CD4-positive, alpha-beta T cell treated with Interleukin-4 for 1 hour (primary cell): ENCODE data around the gene FOS.

Experiments
- DNase-seq, 2 donors: peaks; one replicate each; pipeline ENCODE4 v3.0.0-alpha.2; 2020 to 2022

FOS gene

DNA sequence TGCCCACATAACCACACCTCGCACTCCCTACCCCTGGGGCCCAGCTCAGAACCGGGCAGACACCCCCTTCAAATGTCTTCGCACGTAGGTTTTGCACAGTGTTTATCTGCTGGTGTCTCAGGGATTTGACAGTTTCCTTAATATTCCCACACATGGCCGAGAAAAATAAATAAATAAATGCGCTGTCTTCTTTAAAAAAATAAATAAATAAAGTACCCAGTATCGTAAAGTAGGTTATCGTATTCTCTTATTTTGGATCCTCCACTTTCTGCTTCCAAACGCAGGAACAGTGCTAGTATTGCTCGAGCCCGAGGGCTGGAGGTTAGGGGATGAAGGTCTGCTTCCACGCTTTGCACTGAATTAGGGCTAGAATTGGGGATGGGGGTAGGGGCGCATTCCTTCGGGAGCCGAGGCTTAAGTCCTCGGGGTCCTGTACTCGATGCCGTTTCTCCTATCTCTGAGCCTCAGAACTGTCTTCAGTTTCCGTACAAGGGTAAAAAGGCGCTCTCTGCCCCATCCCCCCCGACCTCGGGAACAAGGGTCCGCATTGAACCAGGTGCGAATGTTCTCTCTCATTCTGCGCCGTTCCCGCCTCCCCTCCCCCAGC is 710 bp upstream of the FOS start:
- peak in 1 of 2 donors; percentile 71 for DNase-seq

DNA sequence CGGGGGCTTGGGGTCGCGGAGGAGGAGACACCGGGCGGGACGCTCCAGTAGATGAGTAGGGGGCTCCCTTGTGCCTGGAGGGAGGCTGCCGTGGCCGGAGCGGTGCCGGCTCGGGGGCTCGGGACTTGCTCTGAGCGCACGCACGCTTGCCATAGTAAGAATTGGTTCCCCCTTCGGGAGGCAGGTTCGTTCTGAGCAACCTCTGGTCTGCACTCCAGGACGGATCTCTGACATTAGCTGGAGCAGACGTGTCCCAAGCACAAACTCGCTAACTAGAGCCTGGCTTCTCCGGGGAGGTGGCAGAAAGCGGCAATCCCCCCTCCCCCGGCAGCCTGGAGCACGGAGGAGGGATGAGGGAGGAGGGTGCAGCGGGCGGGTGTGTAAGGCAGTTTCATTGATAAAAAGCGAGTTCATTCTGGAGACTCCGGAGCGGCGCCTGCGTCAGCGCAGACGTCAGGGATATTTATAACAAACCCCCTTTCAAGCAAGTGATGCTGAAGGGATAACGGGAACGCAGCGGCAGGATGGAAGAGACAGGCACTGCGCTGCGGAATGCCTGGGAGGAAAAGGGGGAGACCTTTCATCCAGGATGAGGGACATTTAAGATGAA is 630 bp downstream of the FOS start:
- DNase-seq: peak; percentile 67 to 74

GRCh38 chr14:75279763-75280290 is 1.2 kb downstream of the FOS start:
- DNase-seq: peak; percentile 45 to 57

- DNase-seq: peak; percentile 34 to 51
Measured at GRCh38 chr14:75280291-75280830, 1.7 kb downstream of the FOS start.

- peak; percentile 66 to 79 for DNase-seq
Measured at GRCh38 chr14:75280831-75281653, 2.4 kb downstream of the FOS start.

- DNase-seq: peak in 1 of 2 donors; percentile 78
Measured at GRCh38 chr14:75281654-75282019, 3.0 kb downstream of the FOS start.

- peak; percentile 83 to 91 for DNase-seq
Measured at GRCh38 chr14:75282170-75282554, 3.5 kb downstream of the FOS start.

DNA sequence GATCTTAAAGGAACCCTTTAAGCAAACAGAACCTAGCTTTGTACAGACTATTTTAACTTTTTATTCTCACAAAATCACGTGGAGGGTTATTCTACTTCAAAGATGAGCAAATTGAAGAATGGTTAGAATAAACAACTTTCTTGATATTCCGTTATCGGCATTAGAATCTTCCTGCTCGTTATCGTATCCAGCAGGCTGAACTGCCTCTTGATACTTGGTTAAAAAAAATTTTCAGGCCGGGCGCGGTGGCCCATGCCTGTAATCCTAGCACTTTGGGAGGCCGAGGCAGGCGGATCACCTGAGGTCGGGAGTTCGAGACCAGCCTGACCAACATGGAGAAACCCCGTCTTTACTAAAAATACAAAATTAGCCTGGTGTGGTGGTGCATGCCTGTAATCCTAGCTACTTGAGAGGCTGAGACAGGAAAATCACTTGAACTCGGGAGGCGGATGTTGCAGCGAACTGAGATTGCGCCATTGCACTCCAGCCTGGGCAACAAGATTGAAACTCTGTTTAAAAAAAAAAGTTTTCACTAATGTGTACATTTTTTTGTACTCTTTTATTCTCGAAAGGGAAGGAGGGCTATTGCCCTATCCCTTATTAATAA is 4.0 kb downstream of the FOS start:
- peak in 1 of 2 donors; percentile 89 for DNase-seq

DNA sequence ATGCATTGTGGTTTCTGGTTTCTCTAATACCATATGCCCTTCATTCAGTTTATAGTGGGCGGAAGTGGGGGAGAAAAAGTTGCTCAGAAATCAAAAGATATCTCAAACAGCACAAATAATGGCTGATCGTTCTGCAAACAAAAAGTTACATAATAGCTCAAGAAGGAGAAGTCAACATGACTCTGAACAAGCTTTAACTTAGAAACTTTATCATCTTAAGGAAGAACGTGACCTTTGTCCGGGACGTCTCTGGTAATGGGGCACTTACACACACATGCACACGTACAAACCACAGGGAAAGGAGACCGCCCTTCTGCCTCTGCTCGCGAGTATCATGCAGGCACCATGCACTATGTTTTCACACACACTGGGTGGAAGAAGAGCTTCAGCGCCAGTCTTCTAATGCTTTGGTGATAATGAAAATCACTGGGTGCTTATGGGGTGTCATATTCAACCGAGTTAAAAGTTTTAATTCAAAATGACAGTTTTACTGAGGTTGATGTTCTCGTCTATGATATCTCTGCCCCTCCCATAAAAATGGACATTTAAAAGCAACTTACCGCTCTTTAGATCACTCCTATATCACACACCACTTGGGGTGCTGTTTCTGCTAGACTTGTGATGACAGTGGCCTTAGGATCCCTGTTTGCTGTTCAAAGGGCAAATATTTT is 4.7 kb downstream of the FOS start:
- DNase-seq: peak; percentile 83 to 86

- peak; percentile 72 to 76 for DNase-seq
Measured at GRCh38 chr14:75283833-75284563, 5.4 kb downstream of the FOS start.

GRCh38 chr14:75285331-75285730 is 6.7 kb downstream of the FOS start:
- DNase-seq: no peak

GRCh38 chr14:75286313-75286712 is 7.7 kb downstream of the FOS start:
- DNase-seq: no peak

DNA sequence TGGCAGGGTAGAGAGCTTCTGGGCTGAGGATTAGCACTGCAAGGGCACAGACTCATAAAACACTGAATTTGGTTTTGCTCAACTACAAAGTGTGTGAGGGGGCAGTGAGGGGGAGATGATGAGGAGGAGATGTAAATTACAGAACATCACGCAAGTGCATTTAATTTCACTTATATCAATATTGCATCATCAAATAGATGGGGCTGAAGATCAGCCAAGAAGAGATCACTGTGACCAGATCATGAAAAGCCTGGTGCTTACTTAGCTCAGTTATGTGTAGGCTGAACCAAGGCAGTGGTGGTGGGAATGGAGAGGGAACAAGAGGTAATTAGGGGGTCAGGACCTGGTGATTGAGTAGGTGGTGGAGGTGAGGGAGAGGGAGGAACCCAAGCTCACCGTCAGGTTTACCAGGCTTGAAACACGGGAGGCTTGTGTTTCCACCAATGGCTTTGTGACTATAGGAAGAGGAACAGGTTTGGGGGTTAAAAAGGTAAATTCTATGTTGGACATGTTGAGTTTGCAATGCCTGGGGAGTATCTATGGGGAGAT is 11.3 kb downstream of the FOS start:
- no peak for DNase-seq

- no peak for DNase-seq
Measured at GRCh38 chr14:75290851-75291250, 12.2 kb downstream of the FOS start.

GRCh38 chr14:75291331-75291730 is 12.7 kb downstream of the FOS start:
- DNase-seq: no peak

- no peak for DNase-seq
Measured at GRCh38 chr14:75292101-75292563, 13.5 kb downstream of the FOS start.

- no peak for DNase-seq
Measured at GRCh38 chr14:75292886-75293285, 14.3 kb downstream of the FOS start.

DNA sequence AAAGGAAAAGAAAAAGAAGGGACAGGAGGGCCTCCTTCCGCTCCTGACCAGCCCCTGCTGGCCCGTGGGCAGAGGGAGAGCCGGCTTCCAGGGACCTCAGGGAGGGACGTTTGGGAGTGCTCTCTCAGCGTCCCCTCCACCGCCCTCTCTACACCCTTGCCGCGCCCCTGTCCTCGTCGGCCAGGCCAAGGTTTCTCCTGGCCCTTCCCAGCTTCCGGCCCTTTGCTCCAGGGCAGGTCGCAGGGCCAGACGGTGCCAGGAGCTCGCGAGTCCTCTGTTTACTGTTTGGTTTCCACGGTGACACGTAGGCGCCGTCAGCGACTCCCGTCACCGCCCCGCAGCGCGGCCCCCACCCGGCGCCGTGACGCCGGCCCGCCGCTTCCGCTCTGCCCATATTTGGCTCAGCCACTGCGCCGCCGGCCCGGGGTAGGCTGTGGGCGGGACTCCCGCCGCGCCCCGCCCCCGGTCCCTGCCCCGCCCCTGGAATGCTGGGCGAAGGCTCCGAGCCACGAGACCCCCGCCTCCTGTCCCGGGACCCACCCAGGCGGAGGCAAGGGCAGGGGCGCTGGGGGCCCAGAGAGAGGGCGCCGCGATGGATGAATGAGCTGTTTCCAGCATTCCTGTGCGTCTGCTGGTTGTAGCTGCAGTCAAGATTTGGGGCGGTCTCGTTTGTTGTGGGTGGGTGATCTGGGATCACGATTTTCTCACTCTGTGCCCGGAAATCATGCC is 15.5 kb downstream of the FOS start:
- DNase-seq: peak; percentile 96 to 97

DNA sequence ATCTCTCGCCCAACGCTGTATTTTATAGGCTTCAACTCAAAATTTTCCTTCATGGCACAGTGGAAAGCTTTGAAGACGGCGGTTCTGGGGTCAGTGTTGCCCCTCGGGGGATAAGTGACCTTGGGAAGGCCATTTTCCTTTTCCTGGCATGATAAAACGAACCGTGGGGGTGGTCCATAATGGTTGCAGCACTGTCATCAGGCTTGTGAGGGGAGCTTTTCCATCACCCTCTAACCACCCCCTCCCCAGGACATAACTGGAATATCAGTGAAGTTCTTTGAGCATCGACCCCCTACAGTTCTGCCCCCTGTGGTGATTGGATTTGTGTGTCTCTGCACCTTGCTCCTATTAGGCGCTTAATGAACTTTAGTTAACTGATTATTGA is 16.0 kb downstream of the FOS start:
- DNase-seq: peak in 1 of 2 donors; percentile 30

GRCh38 chr14:75295061-75295461 is 16.4 kb downstream of the FOS start:
- peak; percentile 35 to 38 for DNase-seq
